NCI-H526 (cell line): ENCODE data around the gene SF3A2.

Experiments used
- DNase-seq, 2 experiments: peaks; one replicate each; lab custom pipeline; 2025; lab: John Stamatoyannopoulos, UW

SF3A2 gene

DNA sequence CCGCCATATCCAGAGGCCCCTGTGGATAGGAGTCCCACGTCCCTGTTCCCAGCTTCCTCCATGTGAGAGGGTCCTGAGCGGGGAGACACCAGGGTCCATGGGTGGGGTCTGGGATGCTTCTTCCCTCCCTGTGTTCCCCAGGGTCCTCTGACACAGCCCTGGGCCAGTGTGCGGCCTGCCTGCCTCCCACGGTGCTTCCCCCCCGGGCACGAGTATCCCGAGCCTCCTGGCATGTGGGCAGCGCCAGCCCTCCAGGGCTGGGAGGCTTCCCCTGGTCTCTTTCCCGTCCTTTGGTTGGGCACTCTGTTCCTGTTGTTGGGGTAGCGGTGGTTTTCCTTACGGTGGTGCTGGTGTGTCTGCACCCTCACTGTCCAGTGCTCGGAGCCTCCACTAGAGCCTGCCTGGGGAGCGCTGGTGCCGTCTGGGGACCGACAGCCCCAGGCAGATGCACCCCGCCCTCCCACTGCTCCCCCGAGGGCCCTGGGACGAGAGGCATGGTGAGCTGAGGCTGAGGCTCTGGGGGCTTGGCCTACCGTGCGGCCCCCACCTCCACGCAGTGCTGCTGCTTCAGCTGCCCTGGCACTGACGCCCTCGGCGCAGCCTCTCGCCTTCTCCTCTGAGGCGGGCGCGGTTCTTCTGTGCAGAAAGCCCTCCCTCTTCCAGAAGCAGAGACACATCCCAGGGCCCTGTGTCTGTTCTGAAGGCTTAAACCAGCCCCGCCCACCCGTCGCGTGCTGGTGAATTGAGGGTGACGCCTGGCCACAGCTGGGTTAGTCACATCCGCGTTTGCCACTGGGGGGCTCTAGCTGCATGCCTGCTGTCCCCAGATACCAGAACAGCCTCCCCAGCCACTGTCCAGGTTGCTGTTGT is 28.4 kb upstream of the SF3A2 start:
- DNase-seq: no peak

DNA sequence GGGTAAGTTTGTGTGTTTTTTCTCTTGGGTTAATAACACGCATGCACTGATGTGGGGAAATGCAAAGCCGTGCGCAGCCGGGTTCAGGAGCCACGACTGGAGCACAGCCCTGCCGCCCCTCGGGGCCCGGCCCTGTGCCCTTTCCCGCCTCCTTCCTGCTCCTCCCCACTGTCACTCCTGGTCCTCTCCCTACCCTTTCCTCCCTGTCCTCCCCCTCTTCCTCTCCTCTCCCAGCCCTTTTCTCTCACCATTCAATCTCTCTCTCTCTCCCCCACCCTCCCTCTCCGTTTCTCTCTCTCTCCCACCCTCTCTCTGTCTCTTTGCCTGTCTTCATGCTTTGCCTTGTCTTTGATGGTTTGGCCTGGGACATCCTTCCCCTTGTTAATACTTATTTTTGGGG is 27.6 kb upstream of the SF3A2 start:
- DNase-seq: no peak

DNA sequence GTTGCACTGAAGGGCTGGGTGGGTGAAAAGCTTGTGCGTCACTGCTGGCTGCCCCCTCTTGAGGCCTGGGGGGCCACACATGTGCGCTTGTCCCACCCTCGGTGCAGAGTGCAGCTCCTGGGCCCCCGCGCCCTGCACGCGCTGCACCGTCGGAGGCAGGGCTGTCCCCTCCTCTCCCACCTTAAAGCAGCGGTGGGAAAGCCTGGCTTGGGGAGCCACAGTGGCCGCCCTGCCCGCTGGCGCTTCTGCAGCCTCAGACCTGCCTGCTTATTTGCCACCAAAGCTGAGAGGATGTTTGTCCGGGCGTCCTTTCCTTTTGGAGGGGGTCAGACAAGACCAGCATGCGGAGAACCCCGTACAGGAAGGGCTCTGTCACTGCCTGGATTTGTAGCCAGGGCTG is 27.2 kb upstream of the SF3A2 start:
- DNase-seq: no peak

DNA sequence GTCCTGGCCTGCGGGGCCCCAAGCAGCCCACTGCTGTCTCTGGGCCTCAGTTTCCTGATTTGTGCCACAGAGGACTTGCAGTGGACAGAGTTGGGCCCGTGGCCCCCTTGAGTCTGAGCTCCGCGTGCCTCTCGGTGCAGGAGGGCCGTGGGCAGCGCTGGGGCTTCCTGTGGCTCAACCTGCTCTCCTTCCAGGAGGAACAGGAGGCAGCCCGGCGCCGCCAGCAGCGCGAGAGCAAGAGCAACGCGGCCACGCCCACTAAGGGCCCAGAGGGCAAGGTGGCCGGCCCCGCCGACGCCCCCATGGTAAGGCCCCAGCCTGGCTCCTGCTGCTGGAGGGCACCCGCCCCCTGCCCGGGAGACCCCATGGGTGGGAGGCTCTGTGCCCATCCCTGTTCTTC is 26.4 kb upstream of the SF3A2 start:
- DNase-seq: no peak

DNA sequence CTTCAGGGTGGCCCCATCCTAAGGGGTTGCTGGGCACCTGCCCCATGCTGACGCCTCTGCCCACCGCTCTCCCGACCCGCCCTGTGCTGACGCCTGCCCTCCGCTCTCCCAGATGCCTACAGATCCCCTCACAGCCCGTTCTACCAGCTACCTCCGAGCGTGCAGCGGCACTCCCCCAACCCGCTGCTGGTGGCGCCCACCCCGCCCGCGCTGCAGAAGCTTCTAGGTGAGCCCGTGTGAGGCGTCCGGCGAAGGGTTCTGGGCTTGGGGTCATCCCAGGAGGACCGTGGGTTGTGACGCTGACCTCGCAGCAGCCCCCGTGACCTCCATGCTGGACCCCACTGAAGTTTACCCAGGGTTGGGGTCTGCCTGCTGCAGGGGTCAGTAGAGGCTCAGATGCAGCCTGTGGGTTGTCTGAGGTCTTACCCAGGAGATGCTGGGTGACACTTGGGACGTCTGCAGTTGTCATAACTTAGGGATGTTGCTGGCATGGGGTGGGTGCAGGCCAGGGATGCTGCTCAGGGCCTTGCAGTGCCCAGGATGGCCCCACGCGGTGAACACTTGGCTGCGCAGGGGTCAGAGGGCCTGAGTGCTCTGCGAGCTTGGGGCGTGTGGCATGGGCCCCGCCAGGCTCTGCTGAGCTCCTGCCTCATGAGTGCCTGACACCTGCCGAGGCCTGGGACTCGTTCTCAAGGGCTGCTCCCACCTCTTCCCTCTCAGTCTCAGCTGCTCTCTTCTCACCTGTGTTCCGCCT is 25.5 kb upstream of the SF3A2 start:
- no peak for DNase-seq

DNA sequence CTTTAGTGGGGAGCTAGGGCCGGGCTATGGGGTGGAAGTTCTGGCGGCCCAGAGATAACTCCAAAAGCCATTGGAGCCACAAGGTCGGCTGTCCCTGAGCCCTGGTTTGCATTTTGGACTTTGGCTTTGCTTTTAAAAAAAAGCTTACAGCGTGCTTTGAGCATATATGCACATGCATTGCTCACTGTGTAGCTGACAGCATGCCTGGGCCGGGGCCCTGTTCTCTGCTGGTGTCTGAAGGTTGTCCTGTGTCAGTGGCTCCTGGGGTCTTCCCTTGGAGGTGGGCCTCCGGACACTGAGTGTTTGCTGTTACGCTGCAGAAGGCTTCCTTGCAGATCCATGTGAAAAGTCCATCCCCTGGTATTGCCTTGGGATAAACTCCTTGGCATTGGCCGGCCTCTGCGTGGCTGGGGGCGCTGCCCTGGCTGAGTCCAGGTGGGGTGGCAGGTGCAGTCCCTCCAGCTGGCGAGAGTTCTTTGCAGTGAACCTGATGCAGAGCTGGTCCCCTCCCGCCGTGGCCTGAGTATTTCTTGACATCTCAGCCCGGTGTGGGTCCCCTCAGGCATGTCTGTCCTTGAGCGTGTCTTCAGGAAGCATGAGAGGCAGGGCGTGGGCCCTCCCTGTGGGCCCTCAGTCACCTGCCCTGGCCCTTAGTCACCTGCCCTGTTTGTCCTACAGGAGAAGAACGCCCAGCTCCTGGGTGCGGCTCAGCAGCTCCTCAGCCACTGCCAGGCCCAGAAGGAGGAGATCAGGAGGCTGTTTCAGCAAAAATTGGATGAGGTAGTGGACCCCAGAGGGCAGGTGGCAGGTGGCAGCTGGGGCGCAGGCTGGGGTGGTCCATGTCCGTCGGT is 23.5 kb upstream of the SF3A2 start:
- DNase-seq: no peak

DNA sequence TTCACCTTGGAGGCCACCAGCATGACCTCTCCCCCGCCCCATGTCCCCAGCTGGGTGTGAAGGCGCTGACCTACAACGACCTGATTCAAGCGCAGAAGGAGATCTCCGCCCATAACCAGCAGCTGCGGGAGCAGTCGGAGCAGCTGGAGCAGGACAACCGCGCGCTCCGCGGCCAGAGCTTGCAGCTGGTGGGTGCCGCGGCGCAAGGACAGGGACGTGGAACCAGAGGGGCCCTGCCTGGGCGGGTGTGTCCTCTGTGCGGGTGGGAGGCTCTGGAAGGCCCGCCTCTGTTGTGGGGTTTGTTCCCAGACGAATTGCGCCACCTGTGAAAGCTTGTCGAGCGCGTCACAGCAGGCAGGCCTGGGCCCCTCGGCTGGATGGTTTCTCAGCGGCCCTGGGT is 22.8 kb upstream of the SF3A2 start:
- no peak for DNase-seq

DNA sequence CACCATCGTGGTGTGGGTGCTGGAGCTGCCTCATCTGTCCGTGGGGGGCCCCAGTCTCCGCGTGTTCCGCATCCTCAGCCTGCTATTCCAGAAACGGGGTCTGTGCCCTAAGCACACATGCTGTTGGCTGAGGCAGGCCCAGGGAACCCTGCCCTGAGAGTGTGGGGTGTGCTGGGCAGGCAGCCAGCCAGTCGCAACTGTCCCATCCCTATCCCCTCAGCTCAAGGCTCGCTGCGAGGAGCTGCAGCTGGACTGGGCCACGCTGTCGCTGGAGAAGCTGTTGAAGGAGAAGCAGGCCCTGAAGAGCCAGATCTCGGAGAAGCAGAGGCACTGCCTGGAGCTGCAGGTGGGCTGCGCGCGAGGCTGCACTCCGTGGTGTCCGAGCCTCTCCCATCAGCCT is 22.4 kb upstream of the SF3A2 start:
- DNase-seq: no peak

DNA sequence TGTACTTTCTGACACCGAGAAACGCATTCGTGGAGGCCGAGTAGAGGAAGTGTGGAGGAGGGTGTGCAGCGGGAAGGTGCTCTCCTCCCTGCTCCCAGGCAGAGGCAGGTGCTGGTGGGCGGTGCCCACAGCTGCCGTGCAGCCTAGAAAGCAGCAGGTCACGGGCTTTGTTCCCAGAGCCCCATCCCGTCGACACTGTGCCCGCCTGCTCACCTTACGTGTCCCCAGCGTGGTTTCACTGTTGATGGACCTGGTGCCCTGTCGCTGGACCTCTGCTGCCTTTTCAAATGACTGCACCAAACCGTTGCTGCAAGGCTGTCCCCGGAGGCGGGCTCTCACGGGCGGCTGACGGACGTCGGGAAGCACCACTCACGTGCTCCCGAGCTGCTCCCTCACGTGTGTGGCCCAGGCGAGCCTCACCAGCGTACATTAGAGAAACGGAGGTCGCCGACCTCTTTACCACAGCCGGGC is 21.3 kb upstream of the SF3A2 start:
- no peak for DNase-seq

DNA sequence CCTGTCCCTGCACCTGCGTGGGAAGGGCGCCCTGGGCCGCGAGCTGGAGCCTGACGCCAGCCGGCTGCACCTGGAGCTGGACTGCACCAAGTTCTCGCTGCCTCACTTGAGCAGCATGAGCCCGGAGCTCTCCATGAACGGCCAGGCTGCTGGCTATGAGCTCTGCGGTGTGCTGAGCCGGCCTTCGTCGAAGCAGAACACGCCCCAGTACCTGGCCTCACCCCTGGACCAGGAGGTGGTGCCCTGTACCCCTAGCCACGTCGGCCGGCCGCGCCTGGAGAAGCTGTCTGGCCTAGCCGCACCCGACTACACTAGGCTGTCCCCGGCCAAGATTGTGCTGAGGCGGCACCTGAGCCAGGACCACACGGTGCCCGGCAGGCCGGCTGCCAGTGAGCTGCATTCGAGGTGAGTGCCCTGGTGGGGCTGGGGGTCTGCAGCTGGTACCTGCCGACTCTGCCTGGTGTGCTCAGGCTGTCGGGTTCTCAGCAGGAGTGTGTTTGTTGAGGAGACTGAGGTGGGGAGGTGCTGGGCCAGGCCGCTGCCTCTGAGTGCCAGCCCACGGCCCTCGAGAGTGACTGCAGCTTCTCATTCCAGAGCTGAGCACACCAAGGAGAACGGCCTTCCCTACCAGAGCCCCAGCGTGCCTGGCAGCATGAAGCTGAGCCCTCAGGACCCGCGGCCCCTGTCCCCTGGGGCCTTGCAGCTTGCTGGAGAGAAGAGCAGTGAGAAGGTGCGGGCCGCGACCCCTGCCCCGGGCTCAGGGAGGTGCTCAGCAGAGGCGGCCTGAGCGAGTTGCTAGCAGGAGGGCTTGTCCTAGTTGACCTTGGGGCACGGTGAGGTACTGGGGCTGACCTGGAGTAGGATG is 20.0 kb upstream of the SF3A2 start:
- DNase-seq: no peak

DNA sequence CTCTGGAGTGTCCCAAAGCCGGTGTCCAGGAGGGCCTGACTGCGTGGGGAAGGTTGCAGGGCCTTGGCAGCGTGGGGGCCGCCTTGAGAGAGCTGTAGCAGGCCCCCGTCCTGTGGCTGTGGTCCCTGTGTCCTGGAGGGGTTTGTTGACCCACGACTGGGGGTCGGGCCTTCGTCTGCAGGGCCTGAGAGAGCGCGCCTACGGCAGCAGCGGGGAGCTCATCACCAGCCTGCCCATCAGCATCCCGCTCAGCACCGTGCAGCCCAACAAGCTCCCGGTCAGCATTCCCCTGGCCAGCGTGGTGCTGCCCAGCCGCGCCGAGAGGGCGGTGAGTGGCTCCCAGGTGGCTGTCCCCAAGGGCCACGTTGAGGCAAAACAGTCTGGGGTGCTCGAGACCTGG is 19.0 kb upstream of the SF3A2 start:
- no peak for DNase-seq

DNA sequence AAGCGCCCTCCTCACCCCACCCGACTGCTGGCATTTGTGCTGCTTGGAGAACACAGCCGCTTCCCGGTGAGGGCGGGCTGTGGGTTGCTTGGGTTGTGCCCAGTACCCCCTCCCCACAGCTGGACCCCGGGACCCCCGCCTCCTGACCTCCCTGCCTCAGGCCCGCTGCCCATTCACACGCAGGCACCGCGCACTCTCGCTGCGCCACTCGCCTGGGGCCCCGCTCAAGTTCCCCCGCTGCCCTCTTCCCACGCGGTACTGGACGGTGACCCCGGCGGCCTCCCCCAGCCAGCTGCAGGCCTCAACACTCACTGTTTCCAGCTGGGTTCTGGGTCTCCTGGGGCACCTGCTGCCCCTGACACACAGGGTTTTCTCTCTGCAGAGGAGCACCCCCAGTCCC is 16.9 kb upstream of the SF3A2 start:
- no peak for DNase-seq

DNA sequence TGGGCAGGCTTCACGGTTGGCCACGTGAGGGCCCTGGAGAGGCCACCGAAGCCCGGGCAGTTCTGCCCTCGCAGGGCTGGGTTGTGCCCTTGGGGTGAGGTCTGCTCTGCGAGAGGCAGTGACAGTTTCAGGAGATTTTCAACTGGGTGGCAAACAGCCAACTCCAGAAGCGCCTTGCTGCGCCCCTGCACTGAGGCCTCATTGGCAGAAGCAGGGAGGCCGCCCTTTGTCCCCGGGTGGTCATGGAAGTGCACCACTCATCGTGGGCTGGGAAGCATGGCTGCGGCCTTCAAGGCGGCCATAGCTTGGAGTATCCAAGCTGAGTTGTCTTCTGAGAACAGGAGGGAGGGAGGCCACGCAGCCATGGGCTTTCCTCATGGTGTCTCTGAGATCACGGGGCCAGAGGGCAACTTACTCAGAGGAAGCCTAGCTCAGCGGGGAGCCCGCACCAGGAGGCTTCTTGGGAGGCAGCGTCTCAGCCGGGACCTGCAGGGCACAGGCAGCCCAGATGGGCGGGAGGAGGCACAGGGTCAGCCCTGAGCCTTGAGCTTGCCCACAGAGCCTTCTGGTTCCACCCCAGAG is 15.3 kb upstream of the SF3A2 start:
- no peak for DNase-seq

DNA sequence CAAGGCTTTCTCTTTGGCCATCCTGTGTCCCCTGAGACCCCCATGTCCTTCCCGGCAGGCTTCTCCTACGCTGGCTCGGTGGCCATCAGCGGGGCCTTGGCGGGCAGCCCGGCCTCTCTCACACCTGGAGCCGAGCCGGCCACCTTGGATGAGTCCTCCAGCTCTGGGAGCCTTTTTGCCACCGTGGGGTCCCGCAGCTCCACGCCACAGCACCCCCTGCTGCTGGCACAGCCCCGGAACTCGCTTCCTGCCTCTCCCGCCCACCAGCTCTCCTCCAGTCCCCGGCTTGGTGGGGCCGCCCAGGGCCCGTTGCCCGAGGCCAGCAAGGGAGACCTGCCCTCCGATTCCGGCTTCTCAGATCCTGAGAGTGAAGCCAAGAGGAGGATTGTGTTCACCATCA is 14.7 kb upstream of the SF3A2 start:
- DNase-seq: no peak

DNA sequence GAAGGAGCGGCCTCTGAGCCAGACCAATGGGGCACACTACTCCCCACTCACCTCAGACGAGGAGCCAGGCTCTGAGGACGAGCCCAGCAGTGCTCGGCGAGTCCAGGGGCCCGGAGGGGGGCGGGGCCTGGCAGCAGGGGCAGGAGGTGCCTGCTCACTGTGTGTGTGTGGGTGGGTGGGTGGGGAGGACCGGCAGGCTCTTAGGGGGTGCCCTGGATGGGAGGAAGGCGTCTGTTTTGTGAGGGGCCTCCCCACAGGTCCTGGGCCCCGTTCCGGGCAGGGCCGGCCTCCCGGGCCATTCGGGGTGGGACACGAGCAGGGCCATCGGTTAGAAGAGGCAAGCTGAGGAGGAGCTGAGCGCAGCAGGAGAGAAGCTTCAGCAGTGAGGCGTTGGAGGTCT is 13.2 kb upstream of the SF3A2 start:
- no peak for DNase-seq

DNA sequence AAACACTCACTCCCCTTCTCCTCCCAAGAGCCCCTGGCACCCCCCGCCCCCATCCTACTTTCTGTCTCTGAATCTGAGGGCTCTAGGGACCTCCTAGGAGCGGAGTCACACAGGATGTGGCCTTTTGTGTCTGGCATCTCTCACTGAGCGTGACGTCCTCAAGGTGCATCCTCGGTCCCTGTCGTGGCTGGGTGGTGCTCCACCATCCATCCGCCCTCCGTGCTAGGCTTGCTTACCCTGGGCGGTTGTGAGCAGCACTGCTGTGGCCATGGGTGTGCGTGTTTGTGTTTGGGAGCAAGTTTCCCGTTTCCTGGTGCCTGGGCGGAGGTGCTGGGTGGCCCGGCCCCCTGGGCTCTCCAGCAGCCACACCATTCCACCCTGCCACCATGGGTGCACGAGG is 12.7 kb upstream of the SF3A2 start:
- no peak for DNase-seq

DNA sequence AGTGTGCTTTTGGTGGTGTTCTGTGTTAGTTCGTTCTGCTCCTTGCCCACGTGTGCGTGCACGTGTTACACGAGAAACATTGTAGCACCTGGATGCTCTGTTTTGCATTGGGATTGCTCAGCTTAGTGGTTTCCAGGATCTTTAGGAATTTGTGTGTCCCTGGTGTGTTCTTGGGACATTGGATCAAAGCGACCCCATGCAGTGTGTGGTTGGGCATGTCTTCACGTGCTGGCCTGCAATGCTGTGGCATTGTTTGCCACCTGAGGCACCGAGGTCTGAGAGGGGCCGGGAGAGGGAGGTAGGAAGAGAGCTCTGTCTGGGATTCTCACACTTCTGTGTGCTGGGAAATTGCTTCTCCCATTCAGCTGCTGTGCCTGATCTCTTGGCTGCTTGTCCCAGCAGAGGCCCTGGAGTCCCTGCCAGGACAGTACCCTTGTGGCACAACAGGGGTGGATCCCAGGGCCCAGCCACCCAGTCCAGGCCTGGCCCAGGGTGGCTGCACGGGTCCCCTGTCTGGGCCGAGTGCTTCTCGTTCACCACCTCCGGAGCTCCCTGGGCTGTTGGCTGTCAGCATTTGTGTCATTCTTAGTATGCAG is 11.8 kb upstream of the SF3A2 start:
- DNase-seq: no peak

DNA sequence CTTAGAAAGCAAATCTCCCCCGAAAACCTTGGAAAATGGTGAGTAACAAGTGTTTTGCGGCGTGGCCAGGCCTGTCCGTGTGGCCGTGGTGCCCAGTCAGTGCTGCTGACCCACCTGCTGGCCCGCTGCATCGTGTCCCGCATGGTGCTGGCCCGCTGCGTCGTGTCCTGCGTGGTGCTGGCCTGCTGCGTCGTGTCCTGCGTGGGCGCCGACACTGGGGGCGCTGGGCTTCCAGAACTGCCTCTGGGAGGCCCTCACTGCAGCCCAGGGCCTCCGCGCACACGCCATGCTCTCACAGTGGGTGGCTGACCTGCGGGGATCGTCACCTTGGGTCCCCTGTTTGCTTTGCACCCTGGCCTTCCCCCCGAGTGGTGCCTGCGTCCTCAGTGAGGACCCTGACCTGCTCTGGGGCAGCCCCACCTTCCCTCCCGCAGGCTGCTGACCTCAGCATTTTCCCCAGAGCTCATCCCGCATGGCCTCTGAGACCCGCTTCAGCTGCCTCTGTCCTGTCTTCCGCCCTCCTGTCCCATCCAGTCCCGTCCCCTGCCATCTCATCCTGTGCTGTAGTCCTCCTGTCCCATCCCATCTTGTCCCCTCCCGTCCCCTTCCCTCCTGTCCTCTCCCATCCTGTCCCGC is 11.1 kb upstream of the SF3A2 start:
- DNase-seq: no peak

DNA sequence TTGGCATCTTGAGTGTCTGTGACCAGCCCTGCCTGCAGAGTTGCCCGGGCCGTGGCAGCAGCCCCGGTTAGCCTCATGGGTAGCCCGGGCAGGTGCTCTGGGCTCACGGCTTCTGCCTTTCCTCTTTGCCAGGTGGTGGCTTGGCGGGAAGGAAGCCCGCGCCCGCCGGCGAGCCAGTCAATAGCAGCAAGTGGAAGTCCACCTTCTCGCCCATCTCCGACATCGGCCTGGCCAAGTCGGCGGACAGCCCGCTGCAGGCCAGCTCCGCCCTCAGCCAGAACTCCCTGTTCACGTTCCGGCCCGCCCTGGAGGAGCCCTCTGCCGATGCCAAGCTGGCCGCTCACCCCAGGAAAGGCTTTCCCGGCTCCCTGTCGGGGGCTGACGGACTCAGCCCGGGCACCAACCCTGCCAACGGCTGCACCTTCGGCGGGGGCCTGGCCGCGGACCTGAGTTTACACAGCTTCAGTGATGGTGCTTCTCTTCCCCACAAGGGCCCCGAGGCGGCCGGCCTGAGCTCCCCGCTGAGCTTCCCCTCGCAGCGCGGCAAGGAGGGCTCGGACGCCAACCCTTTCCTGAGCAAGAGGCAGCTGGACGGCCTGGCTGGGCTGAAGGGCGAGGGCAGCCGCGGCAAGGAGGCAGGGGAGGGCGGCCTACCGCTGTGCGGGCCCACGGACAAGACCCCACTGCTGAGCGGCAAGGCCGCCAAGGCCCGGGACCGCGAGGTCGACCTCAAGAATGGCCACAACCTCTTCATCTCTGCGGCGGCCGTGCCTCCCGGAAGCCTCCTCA is 10.4 kb upstream of the SF3A2 start:
- DNase-seq: no peak
